Neural cell (in vitro differentiated cells): ENCODE results near the gene C1orf105. TPM values are rescaled to one million over a fixed set of nuclear protein-coding genes. Genes with fewer than 3 reads are reported as not detected.

Experiments used
- H2AFZ ChIP-seq: fragments of 200-600, 300-800 bp; sonication (generic), shearing (Covaris generic); 2 replicates; pipeline ENCODE4 v1.6.0; 2014; ENCODE audit warnings: low read depth, mild to moderate bottlenecking, antibody characterized with exemption, low read length, moderate library complexity
- H3F3A ChIP-seq: fragments of 200-600 bp; shearing (Covaris generic); 2 replicates; pipeline ENCODE4 v1.6.1; 2016; ENCODE audit warnings: mild to moderate bottlenecking, moderate library complexity, mixed read lengths, antibody characterized with exemption, low read length; ENCODE audit not compliant: insufficient read depth, poor library complexity, severe bottlenecking
- H3K27ac ChIP-seq: fragments of 200-600, 300-800 bp; sonication (generic), shearing (Covaris generic); 2 replicates; pipeline ENCODE4 v1.5.1; 2014; ENCODE audit warnings: mild to moderate bottlenecking, low read length, moderate library complexity
- H3K27me3 ChIP-seq: fragments of 300-800, 200-600 bp; sonication (generic), shearing (Covaris generic); 2 replicates; pipeline ENCODE4 v1.6.0; 2014; ENCODE audit warnings: mild to moderate bottlenecking, low read depth, low read length, moderate library complexity; ENCODE audit not compliant: insufficient read depth
- H3K36me3 ChIP-seq: fragments of 300-800, 200-600 bp; sonication (generic), shearing (Covaris generic); 2 replicates; pipeline ENCODE4 v1.5.1; 2014; ENCODE audit warnings: mild to moderate bottlenecking, antibody characterized with exemption, low read length, moderate library complexity; ENCODE audit not compliant: insufficient read depth
- H3K4me2 ChIP-seq: fragments of 300-800, 200-600 bp; sonication (generic), shearing (Covaris generic); 2 replicates; pipeline ENCODE4 v1.6.0; 2014; ENCODE audit warnings: mild to moderate bottlenecking, low read length
- H3K4me3 ChIP-seq: fragments of 300-800, 200-600 bp; sonication (generic), shearing (Covaris generic); 2 replicates; pipeline ENCODE4 v1.5.1; 2014; ENCODE audit warnings: mild to moderate bottlenecking, low read length, moderate library complexity
- H3K79me2 ChIP-seq: fragments of 200-600 bp; shearing (Covaris generic); replicated peaks from 2 replicates; pipeline ENCODE4 v1.6.0; 2014; ENCODE audit warnings: mild to moderate bottlenecking, low read length, moderate library complexity; ENCODE audit not compliant: insufficient read depth
- H3K9ac ChIP-seq: fragments of 300-800, 200-600 bp; sonication (generic), shearing (Covaris generic); 2 replicates; pipeline ENCODE4 v1.6.1; 2016; ENCODE audit warnings: mild to moderate bottlenecking, low read length, mixed read lengths
- H3K9me2 ChIP-seq: fragments of 200-600 bp; shearing (Covaris generic); 2 replicates; pipeline ENCODE4 v1.6.1; 2016; ENCODE audit warnings: mild to moderate bottlenecking, low read length, mixed read lengths; ENCODE audit not compliant: insufficient read depth
- H3K9me3 ChIP-seq: fragments of 200-600, 300-800 bp; sonication (generic), shearing (Covaris generic); 2 replicates; pipeline ENCODE4 v1.6.1; 2016; ENCODE audit warnings: mild to moderate bottlenecking, mixed run types, low read length, moderate library complexity, mixed read lengths
- H4K20me1 ChIP-seq: fragments of 200-600 bp; shearing (Covaris generic); 2 replicates; pipeline ENCODE4 v1.6.1; 2016; ENCODE audit warnings: mild to moderate bottlenecking, mixed run types; ENCODE audit not compliant: insufficient read depth
- CTCF ChIP-seq: fragments of 450-650 bp; IDR thresholded peaks from 2 replicates; pipeline ENCODE4 v1.5.1; 2014; ENCODE audit warnings: antibody characterized with exemption, mild to moderate bottlenecking, moderate library complexity; ENCODE audit not compliant: poor library complexity, severe bottlenecking
- EP300 ChIP-seq: fragments of 450-650 bp; conservative IDR thresholded peaks from 2 replicates; pipeline ENCODE4 v1.6.1; 2014; ENCODE audit warnings: antibody characterized with exemption, mild to moderate bottlenecking, moderate library complexity; ENCODE audit not compliant: poor library complexity, severe bottlenecking
- EZH2 ChIP-seq: fragments of 200-600, 300-800 bp; shearing (Covaris generic), sonication (generic); IDR thresholded peaks from 2 replicates; pipeline ENCODE4 v1.6.1; 2014; ENCODE audit warnings: antibody characterized with exemption, low read length, borderline replicate concordance, mild to moderate bottlenecking; ENCODE audit not compliant: insufficient read depth, poor library complexity, severe bottlenecking
- MXI1 ChIP-seq: fragments of 450-650 bp; conservative IDR thresholded peaks from 2 replicates; pipeline ENCODE4 v1.6.1; 2014; ENCODE audit warnings: antibody characterized with exemption, mild to moderate bottlenecking; ENCODE audit not compliant: poor library complexity, severe bottlenecking
- POLR2AphosphoS5 ChIP-seq: IDR thresholded peaks from 2 replicates; pipeline ENCODE4 v1.6.1; 2012
- RAD21 ChIP-seq: fragments of 450-650 bp; conservative IDR thresholded peaks from 2 replicates; pipeline ENCODE4 v1.6.1; 2014; ENCODE audit warnings: antibody characterized with exemption, mild to moderate bottlenecking, moderate library complexity
- REST ChIP-seq: IDR thresholded peaks from 2 replicates; pipeline ENCODE4 v1.6.1; 2012; ENCODE audit warnings: borderline replicate concordance
- SMC3 ChIP-seq: fragments of 450-650 bp; conservative IDR thresholded peaks from 2 replicates; pipeline ENCODE4 v1.6.1; 2014; ENCODE audit warnings: antibody characterized with exemption, mild to moderate bottlenecking, moderate library complexity; ENCODE audit not compliant: poor library complexity
- TAF1 ChIP-seq: IDR thresholded peaks from 2 replicates; pipeline ENCODE4 v1.6.1; 2012; ENCODE audit warnings: low read depth
- polyA plus RNA-seq: library from polyadenylated mRNA; depleted of rRNA; stranded (reverse); fragments of >200 nt; gene quantifications from 2 replicates; pipeline ENCODE4 v1.2.3, GENCODE V29; 2014

Gene C1orf105
- polyA plus RNA-seq, 1 donor from 2014 or later, result not detected

- no peaks in the 10 kb centered on the region for H3K27me3 ChIP-seq
- H3K36me3 ChIP-seq, result no peaks in the 10 kb centered on the region
- no peaks in the 10 kb centered on the region for H3K9me3 ChIP-seq
- H2AFZ ChIP-seq, result no peak overlapping the region
- no peak overlapping the region for H3K4me3 ChIP-seq
- no peaks in the 10 kb centered on the region for H3K79me2 ChIP-seq
- no peaks in the 10 kb centered on the region for H4K20me1 ChIP-seq
- no peaks in the 10 kb centered on the region for H3K9me2 ChIP-seq
- no peaks in the 10 kb centered on the region for H3F3A ChIP-seq
- no peak overlapping the region for H3K4me2 ChIP-seq
- no peak overlapping the region for H3K9ac ChIP-seq
- TF ChIP-seq POLR2AphosphoS5 (no peak), REST (no peak), SMC3 (no peak), TAF1 (no peak), EZH2 (no peak), CTCF (no peak), RAD21 (no peak), EP300 (no peak), MXI1 (no peak)
- H3K27ac ChIP-seq, result no peak overlapping the region
Observed at GRCh38 chr1:172497230-172497629, 76.7 kb downstream of the C1orf105 start.

- TF ChIP-seq RAD21 (no peak), SMC3 (no peak), CTCF (no peak)
- no peak overlapping the region for H3K9ac ChIP-seq
- H4K20me1 ChIP-seq, result no peaks in the 10 kb centered on the region
- no peaks in the 10 kb centered on the region for H3K79me2 ChIP-seq
- H3K4me2 ChIP-seq, result no peak overlapping the region
- no peak overlapping the region for H3K4me3 ChIP-seq
- no peaks in the 10 kb centered on the region for H3F3A ChIP-seq
- H3K27ac ChIP-seq, result no peak overlapping the region
- no peaks in the 10 kb centered on the region for H3K27me3 ChIP-seq
- H2AFZ ChIP-seq, result no peak overlapping the region
- no peaks in the 10 kb centered on the region for H3K9me2 ChIP-seq
- H3K9me3 ChIP-seq, result no peaks in the 10 kb centered on the region
- no peaks in the 10 kb centered on the region for H3K36me3 ChIP-seq
Observed at GRCh38 chr1:172498857-172499256, 78.4 kb downstream of the C1orf105 start.
